HepG2 (cell line): ENCODE data around the gene MIEF1. TPM values are rescaled to one million over a fixed set of nuclear protein-coding genes. Genes with fewer than 3 reads are reported as not detected.

Experiments used
- ATF7-NPFF ChIP-seq: sonication (generic); formaldehyde crosslinking; IDR thresholded peaks from 2 replicates; pipeline ENCODE4 v1.8.1; 2023; ENCODE audit warnings: mild to moderate bottlenecking, low read depth, missing genetic modification reagents, moderate library complexity
- CREB3 ChIP-seq: sonication (generic); formaldehyde crosslinking; IDR thresholded peaks from 2 replicates; pipeline ENCODE4 v1.5.0; 2020; ENCODE audit warnings: missing genetic modification reagents
- DMAP1 ChIP-seq: IDR thresholded peaks from 2 replicates; pipeline ENCODE4 v1.6.1; 2016
- E2F5 ChIP-seq: sonication (generic); formaldehyde crosslinking; conservative IDR thresholded peaks from 2 replicates; pipeline ENCODE4 v1.4.0; 2020; ENCODE audit warnings: missing genetic modification reagents
- HCFC1 ChIP-seq: fragments of 150-350 bp; IDR thresholded peaks from 2 replicates; pipeline ENCODE4 v1.6.1; 2014; ENCODE audit warnings: low read depth, low read length
- HNRNPK ChIP-seq: fragments of 200-400 bp; formaldehyde crosslinking; IDR thresholded peaks from 2 replicates; pipeline ENCODE4 v1.6.1; 2018; ENCODE audit warnings: low read length, low read depth, moderate library complexity, mild to moderate bottlenecking; ENCODE audit not compliant: poor library complexity, severe bottlenecking
- NR2F1 ChIP-seq, 2 experiments: fragments of 450-650 bp in 1 of 2; formaldehyde crosslinking in 1 of 2; IDR thresholded peaks; 2 replicates each; pipeline versions ENCODE4 v1.5.0 to v1.6.1; 2016 to 2020; ENCODE audit warnings: mild to moderate bottlenecking in 1 of 2, missing compliant biosample characterization in 1 of 2, missing genetic modification reagents in 1 of 2, moderate library complexity in 1 of 2
- PBX3 ChIP-seq: sonication (generic); formaldehyde crosslinking; IDR thresholded peaks from 2 replicates; pipeline ENCODE4 v1.8.1; 2023; ENCODE audit warnings: missing genetic modification reagents, inconsistent platforms, borderline replicate concordance
- POLR2AphosphoS5 ChIP-seq: IDR thresholded peaks from 2 replicates; pipeline ENCODE4 v1.6.1; 2012; ENCODE audit warnings: low read depth, low read length
- SALL1 ChIP-seq: sonication (generic); formaldehyde crosslinking; IDR thresholded peaks from 2 replicates; pipeline ENCODE4 v1.8.0; 2022; ENCODE audit warnings: mild to moderate bottlenecking, missing genetic modification reagents
- TBP ChIP-seq: sonication (generic); formaldehyde crosslinking; IDR thresholded peaks from 2 replicates; pipeline ENCODE4 v1.5.0; 2020; ENCODE audit warnings: missing genetic modification reagents
- TEAD2 ChIP-seq: sonication (generic); formaldehyde crosslinking; IDR thresholded peaks from 2 replicates; pipeline ENCODE4 v1.9.0; 2021; ENCODE audit warnings: missing genetic modification reagents
- ZEB1 ChIP-seq: IDR thresholded peaks from 2 replicates; pipeline ENCODE4 v1.6.1; 2012; ENCODE audit warnings: mild to moderate bottlenecking, low read depth, inconsistent platforms; ENCODE audit not compliant: insufficient replicate concordance
- ZFY ChIP-seq: sonication (generic); formaldehyde crosslinking; IDR thresholded peaks from 2 replicates; pipeline ENCODE4 v1.4.0; 2020; ENCODE audit warnings: missing genetic modification reagents
- ZNF383 ChIP-seq: sonication (generic); formaldehyde crosslinking; IDR thresholded peaks from 2 replicates; pipeline ENCODE4 v1.4.0; 2020; ENCODE audit warnings: missing genetic modification reagents, mild to moderate bottlenecking, borderline replicate concordance
- ZNF580 ChIP-seq: IDR thresholded peaks from 2 replicates; pipeline ENCODE4 v1.6.1; 2016; ENCODE audit warnings: low read depth, borderline replicate concordance
- ZNF7 ChIP-seq: IDR thresholded peaks from 2 replicates; pipeline ENCODE4 v1.6.1; 2016; ENCODE audit warnings: missing biosample characterization, missing genetic modification reagents
- ZNF720 ChIP-seq: sonication (generic); formaldehyde crosslinking; IDR thresholded peaks from 2 replicates; pipeline ENCODE4 v1.4.0; 2020; ENCODE audit warnings: missing genetic modification reagents
- ZNF737 ChIP-seq: sonication (generic); formaldehyde crosslinking; IDR thresholded peaks from 2 replicates; pipeline ENCODE4 v1.5.0; 2020; ENCODE audit warnings: missing genetic modification reagents, mild to moderate bottlenecking, borderline replicate concordance
- ZNF816 ChIP-seq: sonication (generic); formaldehyde crosslinking; IDR thresholded peaks from 2 replicates; pipeline ENCODE4 v1.8.0; 2022; ENCODE audit warnings: missing genetic modification reagents, mild to moderate bottlenecking, borderline replicate concordance
- polyA plus RNA-seq, 8 experiments: library from polyadenylated mRNA; depleted of rRNA in 3 of 8; stranded (reverse) in 7 of 8; unstranded in 1 of 8; fragments of >200 nt; fragmentation: Illumina TruSeq in 4 of 8; extraction: Trizol in 4 of 8; gene quantifications; 2 replicates each; pipeline versions ENCODE4 v1.2.1 to v1.2.3, GENCODE V29; 2011 to 2016; ENCODE audit warnings: low read depth in 4 of 8, missing spikeins in 1 of 8, mixed read lengths in 1 of 8; ENCODE audit not compliant: insufficient read depth in 1 of 8
- total RNA-seq, 5 experiments: library from RNA; depleted of rRNA; stranded (reverse); fragments of >200 nt; fragmentation: Illumina TruSeq; extraction: Trizol; gene quantifications; 2 replicates each; pipeline ENCODE4 v1.2.3, GENCODE V29; 2016; ENCODE audit warnings: low read depth in 1 of 5
- TF ChIP-seq, protein P1 (sequence below): sonication (generic); formaldehyde crosslinking; IDR thresholded peaks from 2 replicates; pipeline ENCODE4 v1.9.0; 2021; ENCODE audit warnings: mild to moderate bottlenecking, missing genetic modification reagents

The MIEF1 gene
- total and polyA plus RNA-seq, 2 of the 13 experiments (the other 11 are each of a cell fraction or from before 2014, with no cell fraction given), result 21.7 to 34.8 TPM

GRCh38 chr22:39490135-39490798 lies 11.8 kb upstream of the MIEF1 start (continued):
- TF ChIP-seq ZNF580, result no peak
- TF ChIP-seq TEAD2, result no peak
- peak; percentile 84 for TF ChIP-seq HCFC1
- TF ChIP-seq PBX3 (CRISPR knock-in tag), result no peak
- peak; percentile 63; the same call in 1 of the 2 replicates for TF ChIP-seq ZNF7
- no peak for TF ChIP-seq ZNF816 (CRISPR knock-in tag)
- TF ChIP-seq ZNF720, result no peak
- no peak for TF ChIP-seq NR2F1 (CRISPR knock-in tag; IDR thresholded peaks at IDR 0.05)
- no peak for TF ChIP-seq DMAP1 (CRISPR knock-in tag)
- no peak for TF ChIP-seq ZNF383 (CRISPR knock-in tag)
- TF ChIP-seq, protein P1, sequence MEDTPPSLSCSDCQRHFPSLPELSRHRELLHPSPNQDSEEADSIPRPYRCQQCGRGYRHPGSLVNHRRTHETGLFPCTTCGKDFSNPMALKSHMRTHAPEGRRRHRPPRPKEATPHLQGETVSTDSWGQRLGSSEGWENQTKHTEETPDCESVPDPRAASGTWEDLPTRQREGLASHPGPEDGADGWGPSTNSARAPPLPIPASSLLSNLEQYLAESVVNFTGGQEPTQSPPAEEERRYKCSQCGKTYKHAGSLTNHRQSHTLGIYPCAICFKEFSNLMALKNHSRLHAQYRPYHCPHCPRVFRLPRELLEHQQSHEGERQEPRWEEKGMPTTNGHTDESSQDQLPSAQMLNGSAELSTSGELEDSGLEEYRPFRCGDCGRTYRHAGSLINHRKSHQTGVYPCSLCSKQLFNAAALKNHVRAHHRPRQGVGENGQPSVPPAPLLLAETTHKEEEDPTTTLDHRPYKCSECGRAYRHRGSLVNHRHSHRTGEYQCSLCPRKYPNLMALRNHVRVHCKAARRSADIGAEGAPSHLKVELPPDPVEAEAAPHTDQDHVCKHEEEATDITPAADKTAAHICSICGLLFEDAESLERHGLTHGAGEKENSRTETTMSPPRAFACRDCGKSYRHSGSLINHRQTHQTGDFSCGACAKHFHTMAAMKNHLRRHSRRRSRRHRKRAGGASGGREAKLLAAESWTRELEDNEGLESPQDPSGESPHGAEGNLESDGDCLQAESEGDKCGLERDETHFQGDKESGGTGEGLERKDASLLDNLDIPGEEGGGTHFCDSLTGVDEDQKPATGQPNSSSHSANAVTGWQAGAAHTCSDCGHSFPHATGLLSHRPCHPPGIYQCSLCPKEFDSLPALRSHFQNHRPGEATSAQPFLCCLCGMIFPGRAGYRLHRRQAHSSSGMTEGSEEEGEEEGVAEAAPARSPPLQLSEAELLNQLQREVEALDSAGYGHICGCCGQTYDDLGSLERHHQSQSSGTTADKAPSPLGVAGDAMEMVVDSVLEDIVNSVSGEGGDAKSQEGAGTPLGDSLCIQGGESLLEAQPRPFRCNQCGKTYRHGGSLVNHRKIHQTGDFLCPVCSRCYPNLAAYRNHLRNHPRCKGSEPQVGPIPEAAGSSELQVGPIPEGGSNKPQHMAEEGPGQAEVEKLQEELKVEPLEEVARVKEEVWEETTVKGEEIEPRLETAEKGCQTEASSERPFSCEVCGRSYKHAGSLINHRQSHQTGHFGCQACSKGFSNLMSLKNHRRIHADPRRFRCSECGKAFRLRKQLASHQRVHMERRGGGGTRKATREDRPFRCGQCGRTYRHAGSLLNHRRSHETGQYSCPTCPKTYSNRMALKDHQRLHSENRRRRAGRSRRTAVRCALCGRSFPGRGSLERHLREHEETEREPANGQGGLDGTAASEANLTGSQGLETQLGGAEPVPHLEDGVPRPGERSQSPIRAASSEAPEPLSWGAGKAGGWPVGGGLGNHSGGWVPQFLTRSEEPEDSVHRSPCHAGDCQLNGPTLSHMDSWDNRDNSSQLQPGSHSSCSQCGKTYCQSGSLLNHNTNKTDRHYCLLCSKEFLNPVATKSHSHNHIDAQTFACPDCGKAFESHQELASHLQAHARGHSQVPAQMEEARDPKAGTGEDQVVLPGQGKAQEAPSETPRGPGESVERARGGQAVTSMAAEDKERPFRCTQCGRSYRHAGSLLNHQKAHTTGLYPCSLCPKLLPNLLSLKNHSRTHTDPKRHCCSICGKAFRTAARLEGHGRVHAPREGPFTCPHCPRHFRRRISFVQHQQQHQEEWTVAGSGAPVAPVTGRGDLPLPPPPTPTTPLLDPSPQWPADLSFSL (CRISPR knock-in tag), result no peak
- no peak for TF ChIP-seq ZNF737 (CRISPR knock-in tag)
- TF ChIP-seq ATF7-NPFF (CRISPR knock-in tag), result no peak
- TF ChIP-seq TBP (CRISPR knock-in tag), result no peak
- no peak for TF ChIP-seq E2F5 (CRISPR knock-in tag)
- no peak for TF ChIP-seq ZEB1
- no peak for TF ChIP-seq ZFY
- no peak for TF ChIP-seq POLR2AphosphoS5
- TF ChIP-seq HNRNPK, result no peak
- TF ChIP-seq CREB3 (CRISPR knock-in tag), result no peak
- peak; percentile 20; the same call in 1 of the 2 replicates for TF ChIP-seq SALL1 (CRISPR knock-in tag)
